ENCODE measurements around the gene MAT2A. TPM values are rescaled to one million over a fixed set of nuclear protein-coding genes. Genes with fewer than 3 reads are reported as not detected.

MAT2A gene
- total and polyA plus RNA-seq, 9 of the 15 experiments (the other 6 are each of a cell fraction or from before 2014, with no cell fraction given) = 130 to 1,027 (median 240) TPM

- TF ChIP-seq MLLT1 (IDR thresholded peaks at IDR 0.05) = peak in 1 of 2 experiments; percentile 40; a peak in 2 of 4 replicates
- TF ChIP-seq HMG20B (CRISPR knock-in tag; IDR thresholded peaks at IDR 0.05) = no peak
- no peak for TF ChIP-seq PKNOX1 (IDR thresholded peaks at IDR 0.05)
- TF ChIP-seq ZBTB34 (CRISPR knock-in tag; IDR thresholded peaks at IDR 0.05) = no peak
- TF ChIP-seq ZNF707 (CRISPR knock-in tag; conservative IDR thresholded peaks at IDR 0.05) = 0 out of 2 replicates have a peak, but pooled peaks have one; percentile 23
- peak; percentile 99 for TF ChIP-seq FIP1L1 (IDR thresholded peaks at IDR 0.05; ENCODE audit: low read depth, low read length, poor library complexity, severe bottlenecking)
- no peak for TF ChIP-seq TSC22D4 (tag; IDR thresholded peaks at IDR 0.05)
- TF ChIP-seq MTA1 (IDR thresholded peaks at IDR 0.05; ENCODE audit: borderline replicate concordance) = no peak
- TF ChIP-seq ZBTB1 (CRISPR knock-in tag; IDR thresholded peaks at IDR 0.05; ENCODE audit: borderline replicate concordance, low read depth) = peak; percentile 19; the same call in 1 of the 2 replicates
- TF ChIP-seq FOXK1 (CRISPR knock-in tag; IDR thresholded peaks at IDR 0.05; ENCODE audit: borderline replicate concordance) = peak; percentile 86
- TF ChIP-seq ZNF217 (CRISPR knock-in tag; IDR thresholded peaks at IDR 0.05) = no peak
- TF ChIP-seq MEIS2 (IDR thresholded peaks at IDR 0.05; ENCODE audit: partially characterized antibody) = no peak
- TF ChIP-seq ZBTB9 (CRISPR knock-in tag; IDR thresholded peaks at IDR 0.05) = peak; percentile 27
- TF ChIP-seq PHB2 (IDR thresholded peaks at IDR 0.05; ENCODE audit: low read depth) = no peak
- TF ChIP-seq CSDE1 (IDR thresholded peaks at IDR 0.05) = peak in 1 of 2 experiments; percentile 17; a peak in 2 of 4 replicates
- no peak for TF ChIP-seq BRF1 (IDR thresholded peaks at IDR 0.05; ENCODE audit: borderline replicate concordance, extremely low read depth, insufficient read length)
- no peak for TF ChIP-seq CEBPZ (IDR thresholded peaks at IDR 0.05; ENCODE audit: borderline replicate concordance, low read depth, low read length)
- TF ChIP-seq NBN (IDR thresholded peaks at IDR 0.05; ENCODE audit: low read depth) = peak; percentile 71; the same call in 1 of the 2 replicates
- no peak for TF ChIP-seq ZSCAN32 (CRISPR knock-in tag; IDR thresholded peaks at IDR 0.05)
Measured at GRCh38 chr2:85539361-85540132, 579 bp downstream of the MAT2A start (continued).

Measured in K562 (cell line).